ENCODE measurements around the gene CBS.
"Not testable (repeated sequence)": the region's sequence is repeated elsewhere in the genome, so short reads cannot be mapped to it uniquely, and the experiment has no call there.

GRCh38 chr21:43068065-43068464, 7.6 kb downstream of the CBS start:
- TF ChIP-seq CTCF (IDR thresholded peaks at IDR 0.05; ENCODE audit: low read depth, low read length, missing input control); YY1 (IDR thresholded peaks at IDR 0.05); ZBTB33 (IDR thresholded peaks at IDR 0.05); EGR1 (IDR thresholded peaks at IDR 0.05; ENCODE audit: low read depth in 2 of 2); TAF1 (conservative IDR thresholded peaks at IDR 0.05); RAD21 (IDR thresholded peaks at IDR 0.05); FOXA1 (IDR thresholded peaks at IDR 0.05); MAX (IDR thresholded peaks at IDR 0.05); JUND (IDR thresholded peaks at IDR 0.05); GABPA (IDR thresholded peaks at IDR 0.05 in 1 of 2, conservative IDR thresholded peaks at IDR 0.05 in 1 of 2); REST (IDR thresholded peaks at IDR 0.05): not testable (repeated sequence)

All from liver (tissue), 3 donors.